IMR-90 (cell line): ENCODE data around the gene NT5C1B. TPM values are rescaled to one million over a fixed set of nuclear protein-coding genes. Genes with fewer than 3 reads are reported as not detected.

Experiments used
- ATAC-seq: fragments of 200-7000 bp; cut with Tn5 transposase; 2 replicates; pipeline ENCODE4 v1.9.1; 2020; ENCODE audit warnings: low read depth, mild to moderate bottlenecking, moderate library complexity
- BruUV-seq: library from RNA; stranded (reverse); fragments of 400-500 nt; replicated peaks from 2 replicates; lab custom pipeline; 2021; lab: Mats Ljungman, UMichigan
- CTCF ChIA-PET: fragments of 300-600 bp; formaldehyde crosslinking; extraction: SDS; loops from one replicate; lab custom pipeline; 2021; ENCODE audit warnings: antibody characterized with exemption; lab: Yijun Ruan, JAX
- POLR2A ChIA-PET: fragments of 300-600 bp; sonication (Branson Sonifier 250); formaldehyde crosslinking; loops from one replicate; lab custom pipeline; 2022; ENCODE audit warnings: antibody characterized with exemption; ENCODE audit not compliant: unreplicated experiment; lab: Charles Lee
- DNase-seq: peaks from one replicate; pipeline ENCODE4 v3.0.0; 2013
- H2AFZ ChIP-seq: replicated peaks from 2 replicates; pipeline ENCODE3; 2013; ENCODE audit warnings: low read length, mild to moderate bottlenecking; ENCODE audit not compliant: poor library complexity
- H2AK5ac ChIP-seq: 2 replicates; pipeline ENCODE4 v1.6.1; 2013; ENCODE audit warnings: low read depth, low read length, inconsistent platforms
- H2AK9ac ChIP-seq: replicated peaks from 2 replicates; pipeline ENCODE3; 2013; ENCODE audit warnings: mild to moderate bottlenecking, low read depth, low read length, moderate library complexity; ENCODE audit not compliant: poor library complexity
- H2BK120ac ChIP-seq: 2 replicates; pipeline ENCODE4 v1.6.1; 2013; ENCODE audit warnings: low read depth, low read length, inconsistent platforms
- H2BK15ac ChIP-seq: 3 replicates; pipeline ENCODE4 v1.6.1; 2013; ENCODE audit warnings: low read depth, low read length, inconsistent platforms
- H2BK20ac ChIP-seq: 2 replicates; pipeline ENCODE4 v1.6.1; 2013; ENCODE audit warnings: low read depth, mild to moderate bottlenecking, inconsistent platforms, low read length, moderate library complexity
- H2BK5ac ChIP-seq: 2 replicates; pipeline ENCODE4 v1.6.1; 2013; ENCODE audit warnings: mild to moderate bottlenecking, low read depth, low read length, inconsistent platforms; ENCODE audit not compliant: poor library complexity, severe bottlenecking
- H3K14ac ChIP-seq: replicated peaks from 2 replicates; pipeline ENCODE4 v1.6.1; 2013; ENCODE audit warnings: low read depth, low read length, inconsistent platforms
- H3K18ac ChIP-seq: 2 replicates; pipeline ENCODE4 v1.6.1; 2013; ENCODE audit warnings: low read depth, low read length, control low read depth
- H3K23ac ChIP-seq: 2 replicates; pipeline ENCODE4 v1.6.1; 2013; ENCODE audit warnings: low read depth, low read length, inconsistent platforms
- H3K27ac ChIP-seq: 2 replicates; pipeline ENCODE4 v1.5.1; 2013; ENCODE audit warnings: mild to moderate bottlenecking, control low read depth, low read length; ENCODE audit not compliant: insufficient read depth
- H3K27me3 ChIP-seq: 2 replicates; pipeline ENCODE4 v1.6.1; 2013; ENCODE audit warnings: low read length; ENCODE audit not compliant: control insufficient read depth, insufficient read depth
- H3K36me3 ChIP-seq: 2 replicates; pipeline ENCODE4 v1.6.1; 2013; ENCODE audit warnings: low read length, mixed read lengths; ENCODE audit not compliant: control insufficient read depth, insufficient read depth
- H3K4ac ChIP-seq: 2 replicates; pipeline ENCODE4 v1.6.1; 2013; ENCODE audit warnings: low read depth, low read length, inconsistent platforms
- H3K4me1 ChIP-seq: 2 replicates; pipeline ENCODE4 v1.6.1; 2013; ENCODE audit warnings: low read length, mixed read lengths; ENCODE audit not compliant: control insufficient read depth, insufficient read depth
- H3K4me2 ChIP-seq: 2 replicates; pipeline ENCODE4 v1.6.1; 2013; ENCODE audit warnings: low read depth, mild to moderate bottlenecking, control low read depth, low read length, moderate library complexity
- H3K4me3 ChIP-seq: 2 replicates; pipeline ENCODE4 v1.5.1; 2013; ENCODE audit warnings: low read depth, mild to moderate bottlenecking, control low read depth, low read length, moderate library complexity; ENCODE audit not compliant: insufficient read depth
- H3K56ac ChIP-seq: 2 replicates; pipeline ENCODE4 v1.6.1; 2013; ENCODE audit warnings: low read length, inconsistent platforms; ENCODE audit not compliant: insufficient read depth; ENCODE audit errors: extremely low read depth
- H3K79me1 ChIP-seq, 2 experiments: 2 replicates each; pipeline ENCODE4 v1.6.1; 2013; ENCODE audit warnings: low read length in 2 of 2, inconsistent platforms in 1 of 2, low read depth in 1 of 2
- H3K9ac ChIP-seq: 2 replicates; pipeline ENCODE4 v1.6.1; 2013; ENCODE audit warnings: low read depth, low read length, control low read depth
- H3K9me1 ChIP-seq: 2 replicates; pipeline ENCODE4 v1.6.1; 2013; ENCODE audit warnings: low read length, inconsistent platforms; ENCODE audit not compliant: insufficient read depth
- H3K9me3 ChIP-seq: 2 replicates; pipeline ENCODE4 v1.6.1; 2013; ENCODE audit warnings: low read length; ENCODE audit not compliant: control insufficient read depth, insufficient read depth
- H4K20me1 ChIP-seq: 2 replicates; pipeline ENCODE4 v1.6.1; 2013; ENCODE audit warnings: low read length, inconsistent platforms; ENCODE audit not compliant: insufficient read depth
- H4K5ac ChIP-seq: 2 replicates; pipeline ENCODE4 v1.6.1; 2013; ENCODE audit warnings: mild to moderate bottlenecking, low read depth, low read length, control low read depth
- H4K8ac ChIP-seq, 2 experiments: 2 replicates each; pipeline ENCODE4 v1.6.1; 2013; ENCODE audit warnings: low read depth in 2 of 2, low read length in 2 of 2, control low read depth in 1 of 2, inconsistent platforms in 1 of 2
- H4K91ac ChIP-seq: 2 replicates; pipeline ENCODE4 v1.6.1; 2013; ENCODE audit warnings: low read depth, low read length, inconsistent platforms; ENCODE audit not compliant: insufficient read depth
- BHLHE40 ChIP-seq: fragments of 150-350 bp; IDR thresholded peaks from 2 replicates; pipeline ENCODE4 v1.6.1; 2016; ENCODE audit warnings: mild to moderate bottlenecking, low read depth, low read length
- CEBPB ChIP-seq: IDR thresholded peaks from 2 replicates; pipeline ENCODE4 v1.6.1; 2012; ENCODE audit warnings: low read depth, low read length, improper control_type of control experiment
- CHD1 ChIP-seq: IDR thresholded peaks from 2 replicates; pipeline ENCODE4 v1.6.1; 2012; ENCODE audit warnings: low read depth, low read length, improper control_type of control experiment
- ELK1 ChIP-seq: fragments of 150-350 bp; IDR thresholded peaks from 2 replicates; pipeline ENCODE4 v1.6.1; 2016; ENCODE audit warnings: low read depth, mild to moderate bottlenecking, low read length, moderate library complexity, borderline replicate concordance
- FOS ChIP-seq: fragments of 150-350 bp; IDR thresholded peaks from 2 replicates; pipeline ENCODE4 v1.6.1; 2016; ENCODE audit warnings: low read depth, low read length
- MAFK ChIP-seq: IDR thresholded peaks from 2 replicates; pipeline ENCODE4 v1.6.1; 2012; ENCODE audit warnings: low read depth, low read length, improper control_type of control experiment
- MAZ ChIP-seq: IDR thresholded peaks from 2 replicates; pipeline ENCODE4 v1.6.1; 2012; ENCODE audit warnings: low read depth, mild to moderate bottlenecking, low read length, improper control_type of control experiment, moderate library complexity, borderline replicate concordance
- MXI1 ChIP-seq: IDR thresholded peaks from 2 replicates; pipeline ENCODE4 v1.6.1; 2012; ENCODE audit warnings: low read depth, mild to moderate bottlenecking, low read length, moderate library complexity, borderline replicate concordance
- RAD21 ChIP-seq: IDR thresholded peaks from 2 replicates; pipeline ENCODE4 v1.6.1; 2012; ENCODE audit warnings: low read length, improper control_type of control experiment
- RCOR1 ChIP-seq: IDR thresholded peaks from 2 replicates; pipeline ENCODE4 v1.6.1; 2012; ENCODE audit warnings: mild to moderate bottlenecking, low read length, improper control_type of control experiment; ENCODE audit not compliant: insufficient replicate concordance
- RFX5 ChIP-seq: IDR thresholded peaks from 2 replicates; pipeline ENCODE4 v1.8.0; 2012; ENCODE audit warnings: low read depth, mild to moderate bottlenecking, low read length, moderate library complexity
- SMC3 ChIP-seq: fragments of 150-350 bp; IDR thresholded peaks from 2 replicates; pipeline ENCODE4 v1.6.1; 2016; ENCODE audit warnings: low read depth, mild to moderate bottlenecking, antibody characterized with exemption, low read length, moderate library complexity
- USF2 ChIP-seq: fragments of 150-350 bp; IDR thresholded peaks from 2 replicates; pipeline ENCODE4 v1.6.1; 2017; ENCODE audit warnings: mild to moderate bottlenecking, antibody characterized with exemption, low read length, low read depth
- WGBS, 2 experiments: methylation state at CpG; one replicate each; pipeline versions ENCODE4 v1.1.5 to v1.1.7; 2013; ENCODE audit warnings: missing lambda C conversion rate in 2 of 2; ENCODE audit not compliant: insufficient read length in 1 of 2; ENCODE audit errors: extremely low coverage in 2 of 2; 5-methylcytosine and 5-hydroxymethylcytosine counted together
- dilution Hi-C: fragments of 300-500 bp; cut with HindIII; formaldehyde crosslinking; loops from one replicate; pipeline ENCODE4 v1.14.3; 2018; ENCODE audit warnings: low sequenced_read_pairs; ENCODE audit not compliant: unreplicated experiment
- in situ Hi-C: fragments of 300-500 bp; cut with MboI; formaldehyde crosslinking; loops from 3 replicates; pipeline ENCODE4 v1.14.3; 2019; ENCODE audit warnings: low sequenced_read_pairs, inconsistent platforms, mixed read lengths
- intact Hi-C: fragments of 100-400 bp; cut with micrococcal nuclease; formaldehyde crosslinking; loops from 2 replicates; pipeline ENCODE4 v1.10.0; 2022
- polyA plus RNA-seq, 3 experiments: library from polyadenylated mRNA; depleted of rRNA; stranded (reverse); fragments of >200 nt; gene quantifications; 2 replicates each; pipeline ENCODE4 v1.2.3, GENCODE V29; 2012; ENCODE audit warnings: low replicate concordance in 1 of 3
- total RNA-seq: library from RNA; depleted of rRNA; stranded (reverse); fragments of >200 nt; gene quantifications from 2 replicates; pipeline ENCODE4 v1.2.3, GENCODE V29; 2012
- TF ChIP-seq, protein P1 (sequence below): conservative IDR thresholded peaks from 2 replicates; pipeline ENCODE4 v1.5.1; 2012; ENCODE audit warnings: mild to moderate bottlenecking, low read depth, low read length, improper control_type of control experiment

The NT5C1B gene
- total and polyA plus RNA-seq, 2 of the 4 experiments (the other 2 are of a cell fraction): not detected

DNA sequence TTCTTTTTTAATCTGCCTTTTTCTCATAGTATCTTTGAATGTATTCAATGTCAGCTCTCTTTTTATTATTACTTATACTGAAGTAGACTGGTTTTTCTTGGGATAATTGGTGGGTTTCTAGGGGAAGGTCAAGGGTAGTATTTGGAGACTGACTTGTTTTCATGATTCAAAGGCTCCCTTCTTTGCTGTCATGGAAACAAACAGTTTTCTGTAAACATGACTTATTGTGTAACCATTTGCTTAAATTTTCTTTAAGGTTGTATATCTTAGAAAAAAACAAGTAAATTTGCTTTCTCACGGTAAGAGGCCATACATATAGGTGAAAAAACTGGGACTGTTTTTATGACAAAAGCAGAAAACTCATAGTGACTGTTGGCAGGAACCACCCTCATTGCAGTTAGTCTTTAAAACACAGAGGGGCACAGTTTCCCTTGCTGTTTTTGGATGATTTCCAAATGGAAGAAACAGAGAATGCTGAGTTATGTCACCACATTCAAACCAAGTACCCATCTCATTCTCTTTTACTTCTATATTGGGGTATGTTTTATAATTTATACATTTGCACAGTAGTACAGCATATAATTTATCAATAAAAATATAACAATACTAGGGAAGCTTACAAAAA is 23.1 kb downstream of the NT5C1B start:
- Histone ChIP-seq H3K4me2 (no peak overlapping the region), H3K23ac (no peak overlapping the region), H3K9ac (no peak overlapping the region), H2BK15ac (no peak overlapping the region), H3K14ac (no peak overlapping the region), H3K4me1 (no peaks in the 10 kb centered on the region), H3K79me1 (no peaks in the 10 kb centered on the region), H3K4me3 (no peak overlapping the region), H2AFZ (no peak overlapping the region), H2AK5ac (no peak overlapping the region), H4K91ac (no peak overlapping the region), H3K9me1 (no peaks in the 10 kb centered on the region), H4K20me1 (no peaks in the 10 kb centered on the region), H2BK20ac (no peak overlapping the region), H3K4ac (no peak overlapping the region), H3K27me3 (no peaks in the 10 kb centered on the region), H3K18ac (no peak overlapping the region), H4K5ac (no peak overlapping the region), H2BK5ac (no peak overlapping the region), H3K27ac (no peak overlapping the region), H3K36me3 (no peaks in the 10 kb centered on the region), H4K8ac (no peak overlapping the region), H2BK120ac (no peak overlapping the region), H3K56ac (no peak overlapping the region), H2AK9ac (no peak overlapping the region), H3K9me3 (peaks cover 2% of the 10 kb centered on the region; the same call in 1 of the 2 replicates)
- no peak; the same call in 1 of the 2 replicates for ATAC-seq
- intact Hi-C loops (no loop called here), dilution Hi-C loops (no loop called here), in situ Hi-C loops (no loop called here)
- WGBS, 2 experiments: no CpG with 5 or more reads among the region's 1 CpG
- TF ChIP-seq ELK1 (no peak), FOS (no peak), RCOR1 (no peak), CHD1 (no peak), RFX5 (no peak), BHLHE40 (no peak), MAZ (no peak), MXI1 (no peak), SMC3 (no peak), USF2 (no peak), MAFK (no peak), RAD21 (no peak), CEBPB (no peak)
- TF ChIP-seq, protein P1, sequence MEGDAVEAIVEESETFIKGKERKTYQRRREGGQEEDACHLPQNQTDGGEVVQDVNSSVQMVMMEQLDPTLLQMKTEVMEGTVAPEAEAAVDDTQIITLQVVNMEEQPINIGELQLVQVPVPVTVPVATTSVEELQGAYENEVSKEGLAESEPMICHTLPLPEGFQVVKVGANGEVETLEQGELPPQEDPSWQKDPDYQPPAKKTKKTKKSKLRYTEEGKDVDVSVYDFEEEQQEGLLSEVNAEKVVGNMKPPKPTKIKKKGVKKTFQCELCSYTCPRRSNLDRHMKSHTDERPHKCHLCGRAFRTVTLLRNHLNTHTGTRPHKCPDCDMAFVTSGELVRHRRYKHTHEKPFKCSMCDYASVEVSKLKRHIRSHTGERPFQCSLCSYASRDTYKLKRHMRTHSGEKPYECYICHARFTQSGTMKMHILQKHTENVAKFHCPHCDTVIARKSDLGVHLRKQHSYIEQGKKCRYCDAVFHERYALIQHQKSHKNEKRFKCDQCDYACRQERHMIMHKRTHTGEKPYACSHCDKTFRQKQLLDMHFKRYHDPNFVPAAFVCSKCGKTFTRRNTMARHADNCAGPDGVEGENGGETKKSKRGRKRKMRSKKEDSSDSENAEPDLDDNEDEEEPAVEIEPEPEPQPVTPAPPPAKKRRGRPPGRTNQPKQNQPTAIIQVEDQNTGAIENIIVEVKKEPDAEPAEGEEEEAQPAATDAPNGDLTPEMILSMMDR: no peak
- CTCF ChIA-PET: interaction anchor here (0.6 kb wide), 1 partner anchor 699 kb away, joined by 3 read pairs; no protein-coding TSS in a partner anchor
- peak; percentile 24 for DNase-seq
- POLR2A ChIA-PET: no interaction called here
- no TSS peak for BruUV-seq
